ENCODE measurements around the gene SNIP1. TPM values are rescaled to one million over a fixed set of nuclear protein-coding genes. Genes with fewer than 3 reads are reported as not detected.

SNIP1 gene
- total RNA-seq, 1 experiment from 2014 or later = 18.3 TPM

DNA sequence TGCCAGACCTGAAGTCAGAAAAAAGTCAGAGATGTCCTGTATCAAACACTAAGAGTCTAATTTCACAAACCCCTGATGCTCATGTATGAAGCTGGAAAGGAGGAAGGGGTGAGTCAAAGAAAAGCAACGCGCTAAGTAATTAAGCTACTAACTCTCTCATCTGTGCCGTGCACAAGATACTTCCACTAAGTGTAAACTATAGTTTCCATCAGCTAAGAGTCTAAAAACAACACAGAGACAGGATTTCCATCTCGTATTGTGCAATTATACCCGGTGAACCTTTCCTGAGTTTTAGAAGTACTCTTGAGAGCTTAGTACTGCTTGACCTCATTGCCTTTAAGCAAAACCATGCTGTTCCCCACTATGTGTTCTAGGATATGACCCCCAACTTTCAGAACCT lies 21.6 kb upstream of the SNIP1 start:
- Histone ChIP-seq H3K4me3 (ENCODE audit: low read depth, low read length, poor library complexity, severe bottlenecking) (no peak overlapping the region), H3K27ac (ENCODE audit: low read depth, low read length, poor library complexity, severe bottlenecking) (no peak overlapping the region), H3K4me1 (ENCODE audit: insufficient read depth, low read length, poor library complexity, severe bottlenecking) (no peaks in the 10 kb centered on the region), H3K9me3 (ENCODE audit: low read depth, low read length, poor library complexity, severe bottlenecking) (no peaks in the 10 kb centered on the region), H3K27me3 (replicated peaks; ENCODE audit: insufficient read depth, low read depth, low read length, poor library complexity) (no peaks in the 10 kb centered on the region), H3K36me3 (ENCODE audit: insufficient read depth, low read length, poor library complexity, severe bottlenecking) (peaks cover 87% of the 10 kb centered on the region)
- intact Hi-C loops (cut with micrococcal nuclease; ENCODE audit: unreplicated experiment) = no loop called here
- POLR2A ChIA-PET (ENCODE audit: low non-redundant PET) = no interaction called here
- TF ChIP-seq EZH2 (IDR thresholded peaks at IDR 0.05; ENCODE audit: borderline replicate concordance, low read depth, low read length, poor library complexity, severe bottlenecking) = no peak
- TF ChIP-seq, protein P1, sequence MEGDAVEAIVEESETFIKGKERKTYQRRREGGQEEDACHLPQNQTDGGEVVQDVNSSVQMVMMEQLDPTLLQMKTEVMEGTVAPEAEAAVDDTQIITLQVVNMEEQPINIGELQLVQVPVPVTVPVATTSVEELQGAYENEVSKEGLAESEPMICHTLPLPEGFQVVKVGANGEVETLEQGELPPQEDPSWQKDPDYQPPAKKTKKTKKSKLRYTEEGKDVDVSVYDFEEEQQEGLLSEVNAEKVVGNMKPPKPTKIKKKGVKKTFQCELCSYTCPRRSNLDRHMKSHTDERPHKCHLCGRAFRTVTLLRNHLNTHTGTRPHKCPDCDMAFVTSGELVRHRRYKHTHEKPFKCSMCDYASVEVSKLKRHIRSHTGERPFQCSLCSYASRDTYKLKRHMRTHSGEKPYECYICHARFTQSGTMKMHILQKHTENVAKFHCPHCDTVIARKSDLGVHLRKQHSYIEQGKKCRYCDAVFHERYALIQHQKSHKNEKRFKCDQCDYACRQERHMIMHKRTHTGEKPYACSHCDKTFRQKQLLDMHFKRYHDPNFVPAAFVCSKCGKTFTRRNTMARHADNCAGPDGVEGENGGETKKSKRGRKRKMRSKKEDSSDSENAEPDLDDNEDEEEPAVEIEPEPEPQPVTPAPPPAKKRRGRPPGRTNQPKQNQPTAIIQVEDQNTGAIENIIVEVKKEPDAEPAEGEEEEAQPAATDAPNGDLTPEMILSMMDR (conservative IDR thresholded peaks at IDR 0.05; ENCODE audit: low read depth, low read length) = no peak
- no peak for DNase-seq (ENCODE audit: low spot score)
- BruUV-seq (replicated peaks) = no TSS peak
- CTCF ChIA-PET = interaction anchor here (0.6 kb wide), 1 partner anchor 80 kb away, joined by 5 read pairs; no protein-coding TSS in a partner anchor

DNA sequence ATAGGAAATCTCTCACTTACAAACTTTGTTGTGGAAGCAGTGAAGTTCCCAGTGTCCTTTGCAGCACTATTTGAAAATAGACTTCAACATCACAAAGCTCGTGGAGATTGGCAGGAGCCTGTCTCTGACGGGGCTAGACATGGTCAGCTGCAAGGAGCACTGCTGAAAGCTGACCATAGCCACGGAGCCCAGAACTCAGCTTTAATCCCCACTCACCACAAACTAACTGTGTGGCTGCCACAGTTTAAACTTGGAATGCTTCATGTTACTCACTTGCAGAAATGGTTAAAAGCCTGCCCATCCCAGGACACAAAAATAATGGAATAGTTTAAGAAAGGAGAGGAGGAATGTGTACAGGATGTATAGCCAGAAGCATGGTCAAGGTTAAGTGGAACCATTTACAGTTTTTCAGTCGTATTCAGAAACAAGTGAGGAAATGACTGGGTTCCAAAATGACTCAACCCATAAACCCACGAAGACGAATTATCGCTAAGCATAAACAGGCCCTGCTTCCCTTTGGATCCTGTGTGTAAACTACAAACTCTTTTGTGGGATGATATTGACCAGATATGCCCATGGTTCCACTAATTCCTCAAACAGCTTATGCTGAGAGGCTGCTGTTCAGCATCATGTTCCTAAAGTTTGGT lies 20.9 kb upstream of the SNIP1 start:
- no TSS peak for BruUV-seq (replicated peaks)
- ChIA-PET POLR2A (ENCODE audit: low non-redundant PET) (interaction anchor here (0.7 kb wide), 1 partner anchor 9 kb away, joined by 3 read pairs; no protein-coding TSS in a partner anchor), CTCF (interaction anchor here (0.6 kb wide), 1 partner anchor 80 kb away, joined by 5 read pairs; no protein-coding TSS in a partner anchor)
- DNase-seq (ENCODE audit: low spot score) = no peak
- Histone ChIP-seq H3K27ac (ENCODE audit: low read depth, low read length, poor library complexity, severe bottlenecking) (no peak overlapping the region), H3K4me3 (ENCODE audit: low read depth, low read length, poor library complexity, severe bottlenecking) (no peak overlapping the region), H3K9me3 (ENCODE audit: low read depth, low read length, poor library complexity, severe bottlenecking) (no peaks in the 10 kb centered on the region), H3K4me1 (ENCODE audit: insufficient read depth, low read length, poor library complexity, severe bottlenecking) (no peaks in the 10 kb centered on the region), H3K36me3 (ENCODE audit: insufficient read depth, low read length, poor library complexity, severe bottlenecking) (peaks cover 85% of the 10 kb centered on the region), H3K27me3 (replicated peaks; ENCODE audit: insufficient read depth, low read depth, low read length, poor library complexity) (no peaks in the 10 kb centered on the region)
- no peak for TF ChIP-seq EZH2 (IDR thresholded peaks at IDR 0.05; ENCODE audit: borderline replicate concordance, low read depth, low read length, poor library complexity, severe bottlenecking)
- TF ChIP-seq, protein P1 (conservative IDR thresholded peaks at IDR 0.05; ENCODE audit: low read depth, low read length) = no peak
- intact Hi-C loops (cut with micrococcal nuclease; ENCODE audit: unreplicated experiment) = no loop called here

DNA sequence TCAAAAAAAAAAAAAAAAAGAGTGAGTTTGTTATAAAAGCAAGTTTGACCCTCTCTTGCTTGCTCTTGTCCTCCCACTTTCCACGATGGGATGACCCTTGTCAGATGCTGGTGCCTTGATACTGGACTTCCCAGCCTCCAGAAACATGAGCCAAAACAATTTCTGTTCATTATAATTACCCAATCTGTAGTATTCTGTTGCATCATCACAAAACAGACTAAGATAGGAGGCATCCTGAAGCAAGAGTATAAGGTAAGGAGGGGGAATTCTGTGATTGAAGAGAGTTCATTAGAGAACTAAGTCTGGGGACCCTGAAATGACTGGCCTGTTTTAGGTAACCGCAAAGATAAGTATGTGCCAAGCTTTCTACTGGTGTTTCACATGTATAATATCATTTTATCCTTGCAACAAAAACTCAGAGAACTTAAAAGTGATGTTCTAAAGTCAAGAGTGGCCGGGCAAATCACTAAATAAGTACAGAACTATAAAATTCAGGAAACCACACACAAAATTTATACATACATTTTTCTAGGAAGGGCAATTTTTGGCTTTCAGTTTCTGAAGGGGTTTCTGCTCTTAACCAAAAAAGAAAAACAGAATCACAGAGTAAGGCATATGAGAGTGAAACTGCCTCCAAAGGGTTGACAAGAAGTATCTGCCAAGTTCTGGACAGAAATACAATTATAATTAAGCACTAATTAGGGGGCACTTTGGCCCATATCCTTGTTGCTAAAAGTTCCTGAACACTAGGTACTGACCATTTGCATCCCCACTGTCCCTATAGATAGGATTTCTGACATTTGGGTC lies 16.6 kb upstream of the SNIP1 start:
- H3K9me3 ChIP-seq (ENCODE audit: low read depth, low read length, poor library complexity, severe bottlenecking) = no peaks in the 10 kb centered on the region
- H3K27ac ChIP-seq (ENCODE audit: low read depth, low read length, poor library complexity, severe bottlenecking) = no peak overlapping the region
- ChIA-PET CTCF (no interaction called here), POLR2A (ENCODE audit: low non-redundant PET) (no interaction called here)
- intact Hi-C loops (cut with micrococcal nuclease; ENCODE audit: unreplicated experiment) = no loop called here
- peaks cover 92% of the 10 kb centered on the region for H3K36me3 ChIP-seq (ENCODE audit: insufficient read depth, low read length, poor library complexity, severe bottlenecking)
- TF ChIP-seq EZH2 (IDR thresholded peaks at IDR 0.05; ENCODE audit: borderline replicate concordance, low read depth, low read length, poor library complexity, severe bottlenecking) = no peak
- TF ChIP-seq, protein P1 (conservative IDR thresholded peaks at IDR 0.05; ENCODE audit: low read depth, low read length) = no peak
- no peak overlapping the region for H3K4me3 ChIP-seq (ENCODE audit: low read depth, low read length, poor library complexity, severe bottlenecking)
- no peaks in the 10 kb centered on the region for H3K27me3 ChIP-seq (replicated peaks; ENCODE audit: insufficient read depth, low read depth, low read length, poor library complexity)
- H3K4me1 ChIP-seq (ENCODE audit: insufficient read depth, low read length, poor library complexity, severe bottlenecking) = no peaks in the 10 kb centered on the region
- DNase-seq (ENCODE audit: low spot score) = no peak
- no TSS peak for BruUV-seq (replicated peaks)

Measured in A673 (cell line).